Right atrium auricular region (tissue), 2 donors: ENCODE results near the gene DNASE1. TPM values are rescaled to one million over a fixed set of nuclear protein-coding genes. Genes with fewer than 3 reads are reported as not detected.

Experiments
- DNase-seq: peaks from one replicate; pipeline ENCODE4 v3.0.0-alpha.2; 2019; ENCODE audit warnings: low spot score
- H3K27ac ChIP-seq, 2 donors: fragments of 200-600 bp; sonication (generic); 1 replicate in 1 of 2; 2 replicates in 1 of 2; pipeline ENCODE4 v1.5.1; 2016 to 2019
- H3K27me3 ChIP-seq, 2 donors: fragments of 200-600 bp; sonication (generic); one replicate each; pipeline versions ENCODE4 v1.5.1 to v1.6.0; 2017 to 2019
- H3K36me3 ChIP-seq: fragments of 200-600 bp; sonication (generic); one replicate; pipeline ENCODE4 v1.5.1; 2016
- H3K4me1 ChIP-seq, 2 donors: fragments of 200-600 bp; sonication (generic); one replicate each; pipeline versions ENCODE4 v1.5.1 to v1.6.0; 2017 to 2019
- H3K4me3 ChIP-seq, 2 donors: fragments of 200-600 bp; sonication (generic); 1 replicate in 1 of 2; 2 replicates in 1 of 2; pipeline ENCODE4 v1.5.1; 2017 to 2019; ENCODE audit warnings: mild to moderate bottlenecking in 1 of 2, moderate library complexity in 1 of 2
- H3K9me3 ChIP-seq, 2 donors: fragments of 200-600 bp; sonication (generic); one replicate each; pipeline ENCODE4 v1.5.1; 2019
- CTCF ChIP-seq, 2 donors: fragments of 200-600 bp; sonication (generic); IDR thresholded peaks; one replicate each; pipeline ENCODE4 v1.5.1; 2019; ENCODE audit warnings: antibody characterized with exemption in 2 of 2
- total RNA-seq, 2 donors: library from RNA; depleted of rRNA; stranded (reverse); fragments of >200 nt; gene quantifications; one replicate each; pipeline ENCODE4 v1.1.0, GENCODE V29; 2016

Gene DNASE1
- total RNA-seq, 2 donors from 2014 or later: 2.7 to 6.7 TPM

- no peaks in the 10 kb centered on the region for H3K27me3 ChIP-seq
- no peaks in the 10 kb centered on the region for H3K4me1 ChIP-seq
- DNase-seq: no peak
- H3K27ac ChIP-seq: no peak overlapping the region
- H3K4me3 ChIP-seq: no peak overlapping the region
- TF ChIP-seq CTCF (IDR thresholded peaks at IDR 0.05): no peak
- H3K9me3 ChIP-seq: no peaks in the 10 kb centered on the region
- H3K36me3 ChIP-seq: peaks cover 58% of the 10 kb centered on the region
Measured at GRCh38 chr16:3668626-3669025, 14.1 kb downstream of the DNASE1 start.

- Histone ChIP-seq H3K4me3 (no peak overlapping the region), H3K36me3 (peaks cover 58% of the 10 kb centered on the region), H3K27ac (no peak overlapping the region), H3K4me1 (no peaks in the 10 kb centered on the region), H3K9me3 (no peaks in the 10 kb centered on the region), H3K27me3 (no peaks in the 10 kb centered on the region)
- no peak for DNase-seq
- TF ChIP-seq CTCF (IDR thresholded peaks at IDR 0.05): no peak
Measured at GRCh38 chr16:3669082-3669481, 14.6 kb downstream of the DNASE1 start.

- peaks cover 59% of the 10 kb centered on the region for H3K36me3 ChIP-seq
- H3K9me3 ChIP-seq: no peaks in the 10 kb centered on the region
- no peak for TF ChIP-seq CTCF (IDR thresholded peaks at IDR 0.05)
- H3K4me3 ChIP-seq: no peak overlapping the region
- no peak overlapping the region for H3K27ac ChIP-seq
- H3K27me3 ChIP-seq: no peaks in the 10 kb centered on the region
- no peak for DNase-seq
- H3K4me1 ChIP-seq: no peaks in the 10 kb centered on the region
Measured at GRCh38 chr16:3670711-3671110, 16.2 kb downstream of the DNASE1 start.

- Histone ChIP-seq H3K27ac (no peak overlapping the region), H3K27me3 (no peaks in the 10 kb centered on the region), H3K4me1 (no peaks in the 10 kb centered on the region), H3K9me3 (no peaks in the 10 kb centered on the region), H3K36me3 (peaks cover 60% of the 10 kb centered on the region), H3K4me3 (no peak overlapping the region)
- TF ChIP-seq CTCF (IDR thresholded peaks at IDR 0.05): no peak
- no peak for DNase-seq
Measured at GRCh38 chr16:3671424-3671823, 16.9 kb downstream of the DNASE1 start.

- no peak for DNase-seq
- Histone ChIP-seq H3K9me3 (no peaks in the 10 kb centered on the region), H3K4me1 (no peaks in the 10 kb centered on the region), H3K4me3 (no peak overlapping the region), H3K27ac (no peak overlapping the region), H3K27me3 (no peaks in the 10 kb centered on the region), H3K36me3 (peaks cover 60% of the 10 kb centered on the region)
- no peak for TF ChIP-seq CTCF (IDR thresholded peaks at IDR 0.05)
Measured at GRCh38 chr16:3672571-3673041, 18.1 kb downstream of the DNASE1 start.

GRCh38 chr16:3673201-3673600 lies 18.7 kb downstream of the DNASE1 start:
- Histone ChIP-seq H3K9me3 (no peaks in the 10 kb centered on the region), H3K27me3 (no peaks in the 10 kb centered on the region), H3K4me1 (no peaks in the 10 kb centered on the region), H3K4me3 (no peak overlapping the region), H3K27ac (no peak overlapping the region), H3K36me3 (peaks cover 65% of the 10 kb centered on the region)
- no peak for DNase-seq
- no peak for TF ChIP-seq CTCF (IDR thresholded peaks at IDR 0.05)
